GM10266 (cell line): ENCODE measurements around the gene ZNF215.
"Not testable (repeated sequence)": the region's sequence is repeated elsewhere in the genome, so short reads cannot be mapped to it uniquely, and the experiment has no call there.

Experiments used
- DNase-seq: peaks from one replicate; pipeline ENCODE4 v3.0.0; 2012; ENCODE audit errors: extremely low spot score
- TF ChIP-seq, protein P1 (sequence below): IDR thresholded peaks from 2 replicates; pipeline ENCODE4 v1.5.1; 2012; ENCODE audit warnings: mild to moderate bottlenecking, low read depth; ENCODE audit not compliant: control insufficient read depth, insufficient read depth; ENCODE audit errors: missing control alignments

ZNF215 gene

DNA sequence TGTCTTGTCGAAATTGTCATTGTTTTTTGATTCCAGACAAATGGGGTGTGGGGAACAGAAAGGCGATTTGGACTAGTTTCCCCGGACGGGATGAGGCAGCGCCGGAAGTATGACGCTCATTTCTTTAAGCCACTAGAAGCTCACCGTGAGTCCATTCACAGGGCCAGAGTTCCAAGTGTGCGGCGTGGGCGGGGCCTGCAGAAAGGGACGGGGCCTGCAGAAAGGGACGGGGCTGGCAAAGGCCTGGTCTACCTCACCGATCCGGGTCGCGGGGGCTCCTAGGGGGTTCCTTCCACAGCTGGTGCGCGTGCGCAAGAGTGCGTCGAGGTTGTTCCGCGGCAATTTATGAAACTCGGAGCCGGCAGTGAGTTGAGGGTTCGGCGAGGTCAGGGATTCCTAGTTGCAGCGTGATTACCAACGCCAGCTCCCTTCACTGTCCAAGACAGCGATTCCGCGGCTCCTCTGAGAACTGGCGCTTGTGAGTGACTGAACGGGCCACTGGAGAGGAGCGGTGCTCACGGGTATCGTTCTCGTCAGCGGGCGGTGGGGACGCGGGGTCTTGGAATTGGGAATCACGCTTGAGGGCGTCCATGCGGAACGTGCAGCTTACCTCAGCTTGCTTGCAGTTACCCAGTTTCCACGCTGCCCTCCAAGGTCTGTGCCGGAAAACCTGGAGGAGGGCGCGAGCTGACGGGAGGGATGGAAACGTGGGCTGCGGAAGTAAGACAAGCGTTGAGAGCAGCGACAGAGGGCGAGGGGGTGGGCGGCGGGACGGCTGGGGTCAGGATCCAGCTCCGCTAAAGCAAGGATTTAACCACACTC is at the start of gene ZNF215:
Gene ZNF215 (plus strand): TSS at position 219 of the 822 bp plus-strand sequence. CDS start 5,847 bp downstream, outside the sequence.
- peak; percentile 70 for DNase-seq
- TF ChIP-seq, protein P1, sequence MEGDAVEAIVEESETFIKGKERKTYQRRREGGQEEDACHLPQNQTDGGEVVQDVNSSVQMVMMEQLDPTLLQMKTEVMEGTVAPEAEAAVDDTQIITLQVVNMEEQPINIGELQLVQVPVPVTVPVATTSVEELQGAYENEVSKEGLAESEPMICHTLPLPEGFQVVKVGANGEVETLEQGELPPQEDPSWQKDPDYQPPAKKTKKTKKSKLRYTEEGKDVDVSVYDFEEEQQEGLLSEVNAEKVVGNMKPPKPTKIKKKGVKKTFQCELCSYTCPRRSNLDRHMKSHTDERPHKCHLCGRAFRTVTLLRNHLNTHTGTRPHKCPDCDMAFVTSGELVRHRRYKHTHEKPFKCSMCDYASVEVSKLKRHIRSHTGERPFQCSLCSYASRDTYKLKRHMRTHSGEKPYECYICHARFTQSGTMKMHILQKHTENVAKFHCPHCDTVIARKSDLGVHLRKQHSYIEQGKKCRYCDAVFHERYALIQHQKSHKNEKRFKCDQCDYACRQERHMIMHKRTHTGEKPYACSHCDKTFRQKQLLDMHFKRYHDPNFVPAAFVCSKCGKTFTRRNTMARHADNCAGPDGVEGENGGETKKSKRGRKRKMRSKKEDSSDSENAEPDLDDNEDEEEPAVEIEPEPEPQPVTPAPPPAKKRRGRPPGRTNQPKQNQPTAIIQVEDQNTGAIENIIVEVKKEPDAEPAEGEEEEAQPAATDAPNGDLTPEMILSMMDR: no peak

DNA sequence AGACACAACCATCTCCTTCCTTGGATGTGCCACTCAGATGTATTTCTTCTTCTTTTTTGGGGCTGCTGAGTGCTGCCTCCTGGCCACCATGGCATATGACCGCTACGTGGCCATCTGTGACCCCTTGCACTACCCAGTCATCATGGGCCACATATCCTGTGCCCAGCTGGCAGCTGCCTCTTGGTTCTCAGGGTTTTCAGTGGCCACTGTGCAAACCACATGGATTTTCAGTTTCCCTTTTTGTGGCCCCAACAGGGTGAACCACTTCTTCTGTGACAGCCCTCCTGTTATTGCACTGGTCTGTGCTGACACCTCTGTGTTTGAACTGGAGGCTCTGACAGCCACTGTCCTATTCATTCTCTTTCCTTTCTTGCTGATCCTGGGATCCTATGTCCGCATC is 49.3 kb upstream of the ZNF215 start:
- DNase-seq: no peak
- TF ChIP-seq, protein P1: no peak

DNA sequence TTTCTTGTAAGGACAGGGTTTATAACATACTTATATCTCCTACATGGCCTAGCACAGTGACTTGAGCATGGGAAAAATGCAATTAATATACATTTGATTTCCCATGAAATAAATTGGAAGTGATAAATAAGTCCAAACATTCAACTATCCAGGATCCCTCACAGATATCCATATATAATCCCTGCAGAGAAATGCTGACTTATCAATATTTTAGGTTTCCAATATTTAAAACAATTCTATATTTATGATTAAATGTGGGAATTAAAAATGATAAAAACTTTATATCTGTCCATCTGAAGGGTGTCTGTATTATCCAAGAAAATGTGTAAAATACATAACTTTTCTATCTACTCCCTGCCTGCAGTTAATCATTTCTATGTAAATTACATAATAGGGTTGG is 43.5 kb upstream of the ZNF215 start:
- TF ChIP-seq, protein P1: no peak
- DNase-seq: no peak

DNA sequence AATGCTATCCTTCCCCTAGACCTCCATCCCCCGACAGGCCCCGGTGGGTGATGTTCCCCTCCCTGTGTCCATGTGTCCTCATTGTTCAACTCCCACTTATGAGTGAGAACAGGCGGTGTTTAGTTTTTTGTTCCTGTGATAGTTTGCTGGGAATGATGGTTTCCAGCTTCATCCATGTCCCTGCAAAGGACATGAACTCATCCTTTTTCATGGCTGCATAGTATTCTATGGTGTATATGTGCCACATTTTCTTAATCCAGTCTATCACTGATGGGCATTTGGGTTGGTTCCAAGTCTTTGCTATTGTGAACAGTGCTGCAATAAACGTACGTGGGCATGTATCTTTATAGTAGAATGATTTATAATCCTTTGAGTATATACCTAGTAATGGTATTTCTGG is 38.5 kb upstream of the ZNF215 start:
- not testable (repeated sequence) for DNase-seq

DNA sequence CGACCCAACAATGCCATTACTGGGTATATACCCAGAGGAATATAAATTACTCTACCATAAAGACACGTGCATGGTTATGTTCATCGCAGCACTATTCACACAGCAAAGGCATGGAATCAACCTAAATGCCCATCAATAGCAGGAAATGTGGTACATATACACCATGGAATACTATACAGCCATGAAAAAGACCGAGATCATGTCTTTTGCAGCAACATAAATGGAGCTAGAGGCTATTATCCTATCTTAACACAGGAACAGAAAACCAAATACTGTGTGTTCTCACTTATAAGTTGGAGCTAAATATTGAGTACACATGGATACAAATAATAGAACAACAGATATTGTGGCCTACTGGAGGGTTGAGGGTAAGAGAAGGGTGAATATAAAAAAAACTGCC is 37.4 kb upstream of the ZNF215 start:
- TF ChIP-seq, protein P1: no peak
- DNase-seq: no peak

DNA sequence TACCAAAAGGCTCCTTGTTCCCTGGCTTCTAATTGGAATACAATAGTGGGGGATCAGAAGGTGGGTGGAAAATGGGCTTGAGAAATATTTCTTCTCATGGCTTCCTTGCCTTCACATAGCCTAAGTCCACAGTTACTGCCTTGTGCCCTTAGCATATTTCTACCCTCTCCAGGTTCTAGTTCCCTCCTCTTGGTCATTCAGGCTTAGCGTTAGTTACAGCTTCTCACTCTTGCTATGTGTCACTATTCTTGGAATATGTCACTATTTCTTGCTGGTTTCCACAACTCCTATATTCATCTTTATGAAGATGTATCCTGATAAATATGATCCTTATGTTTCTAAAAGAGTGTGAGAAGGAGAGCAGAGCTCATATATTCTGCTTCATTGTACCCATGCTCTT is 36.4 kb upstream of the ZNF215 start:
- no peak for DNase-seq

DNA sequence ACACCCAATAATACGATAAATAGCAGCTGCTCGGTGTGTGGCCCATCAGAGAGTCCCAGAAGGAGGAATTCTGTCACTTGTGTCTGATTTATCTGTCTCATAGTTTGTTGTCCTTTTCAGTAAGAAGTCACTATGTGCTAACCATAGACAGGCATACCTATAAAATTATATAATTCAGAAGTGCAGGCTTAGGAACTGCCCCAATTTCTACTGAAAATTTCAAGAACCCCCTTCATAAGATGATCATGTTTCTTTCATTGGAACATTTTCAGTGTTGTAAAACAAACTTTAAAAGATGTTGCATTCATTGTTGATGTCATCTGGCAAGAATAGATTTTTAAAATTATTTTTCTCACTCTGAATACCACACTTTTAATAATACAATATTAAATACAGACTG is 33.8 kb upstream of the ZNF215 start, which contains the start of gene OR2D2:
Gene OR2D2 (minus strand): TSS at position 101 of the 400 bp plus-strand sequence. CDS start 0 bp downstream, at position 101.
- DNase-seq: no peak
- TF ChIP-seq, protein P1: no peak

More for the DNA sequence above, 36.4 kb upstream of the ZNF215 start:
- TF ChIP-seq, protein P1: no peak
